Gastrocnemius medialis (tissue), 4 donors: ENCODE results near the gene PFKP.

Experiments
- CTCF ChIP-seq, 5 experiments: fragments of 450-650 bp in 3 of 5; fragments of 200-600 bp in 2 of 5; sonication (generic) in 2 of 5; IDR thresholded peaks in 4 of 5; conservative IDR thresholded peaks in 1 of 5; 1 replicate in 4 of 5; 2 replicates in 1 of 5; pipeline ENCODE4 v1.5.1; 2016 to 2019; ENCODE audit warnings: antibody characterized with exemption in 5 of 5, mild to moderate bottlenecking in 3 of 5, moderate library complexity in 3 of 5
- POLR2A ChIP-seq, 2 donors: fragments of 450-650 bp; IDR thresholded peaks; one replicate each; pipeline ENCODE4 v1.6.1; 2017; ENCODE audit warnings: antibody characterized with exemption in 2 of 2, mild to moderate bottlenecking in 2 of 2, moderate library complexity in 2 of 2

- TF ChIP-seq CTCF (IDR thresholded peaks at IDR 0.05 in 4 of 5, conservative IDR thresholded peaks at IDR 0.05 in 1 of 5) (no peak), POLR2A (IDR thresholded peaks at IDR 0.05) (no peak)
These were observed 7.4 kb upstream of the PFKP start for GRCh38 chr10:3059974-3060373.
